Measurements from ENCODE around the gene TRIM17. TPM values are rescaled to one million over a fixed set of nuclear protein-coding genes. Genes with fewer than 3 reads are reported as not detected.

The TRIM17 gene
- total RNA-seq, 1 experiment from 2014 or later, result not detected

- BruUV-seq (replicated peaks), result no TSS peak
- intact Hi-C loops (cut with micrococcal nuclease), result no loop called here
- CTCF ChIA-PET, result no interaction called here
Observed at GRCh38 chr1:228369608-228370438, 46.8 kb downstream of the TRIM17 start.

GRCh38 chr1:228368801-228369607 is 47.7 kb downstream of the TRIM17 start:
- DNase-seq (no peak), ATAC-seq (no peak)
- Histone ChIP-seq H3K4me2 (ENCODE audit: low read length) (no peak overlapping the region), H3K9ac (ENCODE audit: low read length) (no peak overlapping the region), H3K9me3 (ENCODE audit: low read length) (no peaks in the 10 kb centered on the region), H3K27me3 (ENCODE audit: low read length) (no peaks in the 10 kb centered on the region), H3K4me1 (ENCODE audit: insufficient read depth, low read length) (peaks cover 31% of the 10 kb centered on the region), H3F3A (ENCODE audit: low read length, unreplicated experiment) (no peaks in the 10 kb centered on the region), H3K9me2 (replicated peaks; ENCODE audit: low read length) (no peaks in the 10 kb centered on the region), H2AFZ (ENCODE audit: low read length) (no peak overlapping the region), H3K4me3 (ENCODE audit: low read length) (no peak overlapping the region), H3K36me3 (ENCODE audit: low read depth, low read length) (no peaks in the 10 kb centered on the region), H3K79me2 (ENCODE audit: low read length) (no peaks in the 10 kb centered on the region), H4K20me1 (ENCODE audit: low read length) (no peaks in the 10 kb centered on the region), H3K27ac (ENCODE audit: low read length) (no peak overlapping the region)
- POLR2A ChIA-PET (ENCODE audit: unreplicated experiment), result no interaction called here
- CTCF ChIA-PET, result no interaction called here
- BruUV-seq (replicated peaks), result no TSS peak
- TF ChIP-seq EZH2phosphoT487 (IDR thresholded peaks at IDR 0.05; ENCODE audit: borderline replicate concordance, low read length), result no peak
- no peak for TF ChIP-seq CTCF (conservative IDR thresholded peaks at IDR 0.05; ENCODE audit: low read depth, low read length)
- no peak for TF ChIP-seq EZH2 (IDR thresholded peaks at IDR 0.05; ENCODE audit: low read length, unreplicated experiment)
- intact Hi-C loops (cut with micrococcal nuclease), result no loop called here

More at GRCh38 chr1:228369608-228370438, 46.8 kb downstream of the TRIM17 start:
- Histone ChIP-seq H3K4me2 (ENCODE audit: low read length) (no peak overlapping the region), H2AFZ (ENCODE audit: low read length) (no peak overlapping the region), H3K27ac (ENCODE audit: low read length) (no peak overlapping the region), H3K9me3 (ENCODE audit: low read length) (no peaks in the 10 kb centered on the region), H3K4me3 (ENCODE audit: low read length) (no peak overlapping the region), H3K36me3 (ENCODE audit: low read depth, low read length) (no peaks in the 10 kb centered on the region), H3K27me3 (ENCODE audit: low read length) (no peaks in the 10 kb centered on the region), H3K4me1 (ENCODE audit: insufficient read depth, low read length) (peaks cover 31% of the 10 kb centered on the region), H3K9ac (ENCODE audit: low read length) (no peak overlapping the region), H4K20me1 (ENCODE audit: low read length) (no peaks in the 10 kb centered on the region), H3F3A (ENCODE audit: low read length, unreplicated experiment) (no peaks in the 10 kb centered on the region), H3K79me2 (ENCODE audit: low read length) (no peaks in the 10 kb centered on the region), H3K9me2 (replicated peaks; ENCODE audit: low read length) (no peaks in the 10 kb centered on the region)
- TF ChIP-seq EZH2phosphoT487 (IDR thresholded peaks at IDR 0.05; ENCODE audit: borderline replicate concordance, low read length) (no peak), EZH2 (IDR thresholded peaks at IDR 0.05; ENCODE audit: low read length, unreplicated experiment) (no peak)
- POLR2A ChIA-PET (ENCODE audit: unreplicated experiment), result interaction anchor here (0.6 kb wide), 1 partner anchor 37 kb away, joined by 7 read pairs; no protein-coding TSS in a partner anchor
- DNase-seq, result no peak
- no peak for ATAC-seq

GRCh38 chr1:228367798-228368791 is 48.6 kb downstream of the TRIM17 start:
- Histone ChIP-seq H4K20me1 (ENCODE audit: low read length) (no peaks in the 10 kb centered on the region), H2AFZ (ENCODE audit: low read length) (peak overlapping the region; percentile 63), H3K27ac (ENCODE audit: low read length) (no peak overlapping the region), H3K4me2 (ENCODE audit: low read length) (peak overlapping the region; percentile 74), H3K27me3 (ENCODE audit: low read length) (no peaks in the 10 kb centered on the region), H3K9ac (ENCODE audit: low read length) (no peak overlapping the region), H3K4me1 (ENCODE audit: insufficient read depth, low read length) (peaks cover 31% of the 10 kb centered on the region), H3K9me2 (replicated peaks; ENCODE audit: low read length) (no peaks in the 10 kb centered on the region), H3F3A (ENCODE audit: low read length, unreplicated experiment) (no peaks in the 10 kb centered on the region), H3K4me3 (ENCODE audit: low read length) (no peak overlapping the region), H3K9me3 (ENCODE audit: low read length) (no peaks in the 10 kb centered on the region), H3K36me3 (ENCODE audit: low read depth, low read length) (no peaks in the 10 kb centered on the region), H3K79me2 (ENCODE audit: low read length) (no peaks in the 10 kb centered on the region)
- ATAC-seq, result peak; percentile 35
- DNase-seq, result peak; percentile 65
- ChIA-PET CTCF (no interaction called here), POLR2A (ENCODE audit: unreplicated experiment) (no interaction called here)
- intact Hi-C loops (cut with micrococcal nuclease), result no loop called here
- BruUV-seq (replicated peaks), result no TSS peak
- TF ChIP-seq EZH2phosphoT487 (IDR thresholded peaks at IDR 0.05; ENCODE audit: borderline replicate concordance, low read length), result no peak
- no peak for TF ChIP-seq EZH2 (IDR thresholded peaks at IDR 0.05; ENCODE audit: low read length, unreplicated experiment)
- no peak for TF ChIP-seq CTCF (conservative IDR thresholded peaks at IDR 0.05; ENCODE audit: low read depth, low read length)

Data from PC-3 (cell line).